ENCODE measurements around the gene MPZL2. TPM values are rescaled to one million over a fixed set of nuclear protein-coding genes. Genes with fewer than 3 reads are reported as not detected.

MPZL2 gene
- total and polyA plus RNA-seq, 2 of the 8 experiments (the other 6 are each of a cell fraction or from before 2014, with no cell fraction given), result 2.4 to 3.2 TPM

GRCh38 chr11:118243161-118243560 is 20.9 kb downstream of the MPZL2 start (continued):
- no peak for TF ChIP-seq CHD7 (IDR thresholded peaks at IDR 0.05; ENCODE audit: insufficient replicate concordance, low read length)
- TF ChIP-seq YY1 (IDR thresholded peaks at IDR 0.05; ENCODE audit: low read depth, low read length), result no peak
- TF ChIP-seq SRF (IDR thresholded peaks at IDR 0.05; ENCODE audit: low read depth, low read length), result no peak
- TF ChIP-seq FOSL1 (IDR thresholded peaks at IDR 0.05; ENCODE audit: insufficient read depth, low read depth, low read length), result no peak
- no peak for TF ChIP-seq CBX5 (IDR thresholded peaks at IDR 0.05; ENCODE audit: low read depth, low read length)

All from H1 (cell line).